Endodermal cell (in vitro differentiated cells): Measurements from ENCODE around the gene C3orf20. TPM values are rescaled to one million over a fixed set of nuclear protein-coding genes. Genes with fewer than 3 reads are reported as not detected.

Experiments
- DNase-seq: peaks from one replicate; pipeline ENCODE4 v3.0.0-alpha.2; 2017
- H3K27ac ChIP-seq: 2 replicates; pipeline ENCODE4 v1.5.1; 2013; ENCODE audit warnings: mild to moderate bottlenecking, low read depth, low read length, moderate library complexity
- H3K27me3 ChIP-seq: 2 replicates; pipeline ENCODE4 v1.6.1; 2013; ENCODE audit warnings: mild to moderate bottlenecking, low read length, moderate library complexity; ENCODE audit not compliant: insufficient read depth, control insufficient read depth, poor library complexity, severe bottlenecking
- H3K36me3 ChIP-seq: 2 replicates; pipeline ENCODE4 v1.7.0; 2013; ENCODE audit warnings: mild to moderate bottlenecking, low read length, moderate library complexity; ENCODE audit not compliant: control insufficient read depth, insufficient read depth
- H3K4me1 ChIP-seq: one replicate; pipeline ENCODE4 v1.7.0; 2013; ENCODE audit warnings: low read length; ENCODE audit not compliant: control insufficient read depth, insufficient read depth
- H3K4me3 ChIP-seq: 2 replicates; pipeline ENCODE4 v1.5.1; 2013; ENCODE audit warnings: mild to moderate bottlenecking, low read length, moderate library complexity
- H3K9ac ChIP-seq: 2 replicates; pipeline ENCODE4 v1.6.1; 2013; ENCODE audit warnings: mild to moderate bottlenecking, low read length, moderate library complexity; ENCODE audit not compliant: poor library complexity, severe bottlenecking; ENCODE audit errors: extremely low read depth
- H3K9me3 ChIP-seq: 2 replicates; pipeline ENCODE4 v1.6.1; 2013; ENCODE audit warnings: mild to moderate bottlenecking, low read length, moderate library complexity; ENCODE audit not compliant: control insufficient read depth
- H3K27ac Mint-ChIP-seq: 2 replicates; pipeline ENCODE4 v1.8.0; 2020; ENCODE audit warnings: mixed read lengths
- H3K27me3 Mint-ChIP-seq: 2 replicates; pipeline ENCODE4 v1.8.0; 2021; ENCODE audit warnings: mild to moderate bottlenecking, mixed read lengths; ENCODE audit not compliant: insufficient read depth
- H3K36me3 Mint-ChIP-seq: 2 replicates; pipeline ENCODE4 v1.8.0; 2020; ENCODE audit warnings: low read depth, mixed read lengths
- H3K4me1 Mint-ChIP-seq: 2 replicates; pipeline ENCODE4 v1.8.0; 2020; ENCODE audit warnings: mixed read lengths
- H3K4me3 Mint-ChIP-seq: 2 replicates; pipeline ENCODE4 v1.8.0; 2020; ENCODE audit warnings: mild to moderate bottlenecking, moderate library complexity, mixed read lengths
- H3K9me3 Mint-ChIP-seq: 2 replicates; pipeline ENCODE4 v1.8.0; 2020; ENCODE audit warnings: mild to moderate bottlenecking, mixed read lengths
- CTCF ChIP-seq: fragments of 200-600 bp; sonication (generic); conservative IDR thresholded peaks from 2 replicates; pipeline ENCODE4 v1.5.0; 2021; ENCODE audit warnings: antibody characterized with exemption, mild to moderate bottlenecking
- WGBS, 2 experiments: methylation state at CpG; one replicate each; pipeline versions ENCODE4 v1.1.5 to v1.1.7; 2013; ENCODE audit warnings: missing lambda C conversion rate in 2 of 2, mixed read lengths in 1 of 2; ENCODE audit not compliant: insufficient coverage in 1 of 2, insufficient read length in 1 of 2; 5-methylcytosine and 5-hydroxymethylcytosine counted together
- total RNA-seq, 2 donors: library from RNA; stranded (reverse); fragmentation: NEBNext Ultra II Directional in 1 of 2; extraction: Animal tissue kit (Norgen Biotek cat#: 25700) in 1 of 2; gene quantifications; 2 replicates in 1 of 2; 3 replicates in 1 of 2; pipeline ENCODE4 v1.2.1, GENCODE V29; 2021

C3orf20 gene
- total RNA-seq, 2 donors from 2014 or later, result not detected

DNA sequence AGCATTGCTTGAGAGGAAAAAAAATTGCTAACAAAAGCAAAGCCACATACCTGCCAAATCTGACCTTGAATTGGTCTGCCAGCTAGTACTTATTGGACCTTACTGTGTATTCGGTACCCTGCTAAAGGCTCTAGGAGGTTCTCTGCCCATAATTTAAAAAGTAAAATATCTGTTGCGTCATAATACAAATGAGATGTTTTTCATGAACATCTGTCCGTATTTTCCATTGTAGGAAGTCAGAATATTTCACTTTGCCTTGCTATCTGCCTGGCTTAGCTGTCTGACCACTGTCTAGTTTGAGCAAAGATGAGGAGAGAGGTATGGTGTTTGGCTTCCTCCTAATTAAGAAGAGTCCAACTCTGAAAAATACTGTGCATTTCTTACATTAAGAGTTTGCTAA, 10.8 kb upstream of the C3orf20 start:
- H3K4me3 Mint-ChIP-seq, result no peak overlapping the region
- H3K4me1 Mint-ChIP-seq, result peaks cover 25% of the 10 kb centered on the region
- H3K9ac ChIP-seq, result no peak overlapping the region
- DNase-seq, result no peak
- no peaks in the 10 kb centered on the region for H3K27me3 ChIP-seq
- H3K36me3 ChIP-seq, result peaks cover 86% of the 10 kb centered on the region
- no peak for TF ChIP-seq CTCF
- H3K36me3 Mint-ChIP-seq, result peaks cover 74% of the 10 kb centered on the region
- peak overlapping the region; percentile 64 for H3K4me3 ChIP-seq
- WGBS, 2 experiments, result 89 to 93% methylated on average over 3 of the region's 3 CpGs
- no peak overlapping the region for H3K27ac Mint-ChIP-seq
- no peaks in the 10 kb centered on the region for H3K9me3 Mint-ChIP-seq
- H3K9me3 ChIP-seq, result no peaks in the 10 kb centered on the region
- peaks cover 15% of the 10 kb centered on the region for H3K4me1 ChIP-seq
- no peak overlapping the region for H3K27ac ChIP-seq
- H3K27me3 Mint-ChIP-seq, result no peaks in the 10 kb centered on the region

- no peak overlapping the region for H3K4me3 Mint-ChIP-seq
- no peaks in the 10 kb centered on the region for H3K9me3 Mint-ChIP-seq
- peaks cover 51% of the 10 kb centered on the region for H3K36me3 ChIP-seq
- no peak overlapping the region for H3K27ac Mint-ChIP-seq
- no peak overlapping the region for H3K4me3 ChIP-seq
- no peaks in the 10 kb centered on the region for H3K27me3 Mint-ChIP-seq
- 95 to 96% methylated on average over 4 of the region's 4 CpGs for WGBS, 2 experiments
- peaks cover 48% of the 10 kb centered on the region for H3K36me3 Mint-ChIP-seq
- no peak for TF ChIP-seq CTCF
- H3K9ac ChIP-seq, result no peak overlapping the region
- no peak for DNase-seq
- H3K27me3 ChIP-seq, result no peaks in the 10 kb centered on the region
- no peaks in the 10 kb centered on the region for H3K9me3 ChIP-seq
- no peak overlapping the region for H3K27ac ChIP-seq
- no peaks in the 10 kb centered on the region for H3K4me1 ChIP-seq
- no peaks in the 10 kb centered on the region for H3K4me1 Mint-ChIP-seq
These were observed 2.4 kb upstream of the C3orf20 start for GRCh38 chr3:14672588-14672987.

DNA sequence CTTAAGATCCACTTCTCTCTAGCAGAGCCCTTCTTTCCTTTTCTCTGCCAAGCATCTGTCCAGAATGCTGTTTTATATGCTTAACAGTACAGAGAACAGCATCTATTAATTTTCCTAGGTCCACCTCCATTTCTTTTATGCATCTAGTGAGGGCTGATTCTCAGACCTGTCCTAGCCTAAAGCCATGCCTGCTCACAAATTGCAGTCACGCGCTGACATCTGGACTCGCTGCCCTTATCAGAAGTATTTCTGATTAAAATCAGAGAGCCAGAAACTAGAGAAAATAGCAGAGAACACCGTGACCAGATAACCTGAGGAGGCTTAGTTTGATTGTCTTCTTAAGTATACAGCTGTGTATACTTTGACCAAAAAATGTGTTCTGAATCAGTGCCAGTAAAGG, 1.9 kb downstream of the C3orf20 start:
- Mint-ChIP-seq H3K36me3 (peaks cover 12% of the 10 kb centered on the region), H3K27ac (no peak overlapping the region)

More for the DNA sequence above, 1.9 kb downstream of the C3orf20 start:
- no peak for DNase-seq
- Histone ChIP-seq H3K9me3 (peaks cover 8% of the 10 kb centered on the region), H3K4me3 (no peak overlapping the region), H3K9ac (no peak overlapping the region), H3K27ac (no peak overlapping the region), H3K36me3 (peaks cover 10% of the 10 kb centered on the region), H3K4me1 (no peaks in the 10 kb centered on the region), H3K27me3 (no peaks in the 10 kb centered on the region)
- Mint-ChIP-seq H3K27me3 (no peaks in the 10 kb centered on the region), H3K9me3 (peaks cover 10% of the 10 kb centered on the region), H3K4me1 (peaks cover 6% of the 10 kb centered on the region), H3K4me3 (no peak overlapping the region)
- TF ChIP-seq CTCF, result no peak
- 80 to 100% methylated on average over 2 to 4 of the region's 4 CpGs for WGBS, 2 experiments
